Measurements from ENCODE around the gene CDYL2.

GRCh38 chr16:80700558-80700957 is 103.8 kb downstream of the CDYL2 start:
- TF ChIP-seq POLR2A (IDR thresholded peaks at IDR 0.05) = no peak
- TF ChIP-seq CTCF (IDR thresholded peaks at IDR 0.05) = no peak

Data from body of pancreas (tissue), 4 donors.